Measurements from ENCODE around the gene FRYL.

DNA sequence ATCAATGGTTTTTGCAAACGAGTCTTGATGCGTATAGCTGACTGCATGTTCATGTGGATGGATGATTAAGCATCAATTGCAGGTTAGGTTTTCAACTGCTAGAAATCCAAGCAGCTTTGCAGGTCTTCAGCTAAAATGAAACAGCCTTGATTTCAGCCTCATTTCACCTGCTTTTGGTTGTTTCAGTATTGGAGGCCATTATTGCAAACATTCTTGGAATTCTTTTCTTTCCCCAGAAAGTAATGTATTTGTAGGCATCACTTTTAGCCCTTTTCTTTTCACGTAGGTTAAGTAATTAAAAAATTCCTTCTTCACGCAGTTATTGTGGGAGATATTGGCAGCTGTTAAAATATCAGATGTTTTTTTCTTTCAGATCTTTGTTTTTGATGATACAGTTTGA, 281.2 kb downstream of the FRYL start:
- no peak for TF ChIP-seq EZH2phosphoT487 (IDR thresholded peaks at IDR 0.05; ENCODE audit: borderline replicate concordance)
- TF ChIP-seq, protein P1, sequence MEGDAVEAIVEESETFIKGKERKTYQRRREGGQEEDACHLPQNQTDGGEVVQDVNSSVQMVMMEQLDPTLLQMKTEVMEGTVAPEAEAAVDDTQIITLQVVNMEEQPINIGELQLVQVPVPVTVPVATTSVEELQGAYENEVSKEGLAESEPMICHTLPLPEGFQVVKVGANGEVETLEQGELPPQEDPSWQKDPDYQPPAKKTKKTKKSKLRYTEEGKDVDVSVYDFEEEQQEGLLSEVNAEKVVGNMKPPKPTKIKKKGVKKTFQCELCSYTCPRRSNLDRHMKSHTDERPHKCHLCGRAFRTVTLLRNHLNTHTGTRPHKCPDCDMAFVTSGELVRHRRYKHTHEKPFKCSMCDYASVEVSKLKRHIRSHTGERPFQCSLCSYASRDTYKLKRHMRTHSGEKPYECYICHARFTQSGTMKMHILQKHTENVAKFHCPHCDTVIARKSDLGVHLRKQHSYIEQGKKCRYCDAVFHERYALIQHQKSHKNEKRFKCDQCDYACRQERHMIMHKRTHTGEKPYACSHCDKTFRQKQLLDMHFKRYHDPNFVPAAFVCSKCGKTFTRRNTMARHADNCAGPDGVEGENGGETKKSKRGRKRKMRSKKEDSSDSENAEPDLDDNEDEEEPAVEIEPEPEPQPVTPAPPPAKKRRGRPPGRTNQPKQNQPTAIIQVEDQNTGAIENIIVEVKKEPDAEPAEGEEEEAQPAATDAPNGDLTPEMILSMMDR (conservative IDR thresholded peaks at IDR 0.05; ENCODE audit: low read length) = no peak

All from Loucy (cell line).